ENCODE measurements around the gene PRSS56.
"Not testable (repeated sequence)": the region's sequence is repeated elsewhere in the genome, so short reads cannot be mapped to it uniquely, and the experiment has no call there.

PRSS56 gene

DNA sequence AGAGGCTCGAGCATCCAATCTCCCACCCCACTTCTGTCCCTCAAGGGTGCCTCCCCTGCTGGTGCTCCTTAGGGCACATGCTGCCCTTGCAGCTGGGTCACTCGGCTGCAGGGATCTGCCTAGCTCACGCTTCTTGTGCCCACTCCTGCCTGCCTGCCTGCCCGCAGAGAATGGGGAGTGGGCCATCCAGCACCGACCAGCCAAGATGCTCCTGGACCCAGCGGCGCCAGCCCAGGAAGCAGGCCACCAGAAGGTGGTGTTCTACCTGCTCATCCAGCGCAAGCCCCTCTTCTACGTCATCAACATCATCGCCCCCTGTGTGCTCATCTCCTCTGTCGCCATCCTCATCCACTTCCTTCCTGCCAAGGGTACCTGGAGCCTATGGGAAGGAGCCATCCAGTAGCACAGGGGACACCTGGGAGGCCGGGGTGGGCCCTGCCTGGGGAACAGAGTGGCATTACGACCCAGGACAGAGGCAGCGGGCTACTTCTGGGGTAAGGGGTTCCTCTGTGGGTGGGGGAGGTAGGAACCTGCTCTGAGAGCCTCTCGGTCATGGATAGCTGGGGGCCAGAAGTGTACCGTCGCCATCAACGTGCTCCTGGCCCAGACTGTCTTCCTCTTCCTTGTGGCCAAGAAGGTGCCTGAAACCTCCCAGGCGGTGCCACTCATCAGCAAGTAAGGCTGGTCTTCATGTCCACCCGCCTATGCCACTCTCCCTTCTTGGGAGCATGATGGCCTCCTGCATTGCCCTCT lies 22.7 kb downstream of the PRSS56 start:
- DNase-seq: no peak

DNA sequence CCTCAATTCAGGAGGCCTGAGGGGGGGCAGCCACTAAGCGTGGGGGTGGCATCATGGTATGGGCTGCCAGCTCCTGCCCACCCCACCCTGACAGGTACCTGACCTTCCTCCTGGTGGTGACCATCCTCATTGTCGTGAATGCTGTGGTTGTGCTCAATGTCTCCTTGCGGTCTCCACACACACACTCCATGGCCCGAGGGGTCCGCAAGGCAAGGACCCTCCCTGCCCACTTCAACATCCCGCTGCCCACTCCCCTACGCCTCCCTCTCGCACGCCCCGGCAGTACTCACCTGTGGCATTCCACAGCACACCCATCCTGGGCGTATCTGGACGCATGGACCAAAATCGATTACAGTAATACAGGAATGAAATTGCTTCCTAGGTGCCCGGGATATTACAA lies 23.3 kb downstream of the PRSS56 start:
- DNase-seq: no peak

DNA sequence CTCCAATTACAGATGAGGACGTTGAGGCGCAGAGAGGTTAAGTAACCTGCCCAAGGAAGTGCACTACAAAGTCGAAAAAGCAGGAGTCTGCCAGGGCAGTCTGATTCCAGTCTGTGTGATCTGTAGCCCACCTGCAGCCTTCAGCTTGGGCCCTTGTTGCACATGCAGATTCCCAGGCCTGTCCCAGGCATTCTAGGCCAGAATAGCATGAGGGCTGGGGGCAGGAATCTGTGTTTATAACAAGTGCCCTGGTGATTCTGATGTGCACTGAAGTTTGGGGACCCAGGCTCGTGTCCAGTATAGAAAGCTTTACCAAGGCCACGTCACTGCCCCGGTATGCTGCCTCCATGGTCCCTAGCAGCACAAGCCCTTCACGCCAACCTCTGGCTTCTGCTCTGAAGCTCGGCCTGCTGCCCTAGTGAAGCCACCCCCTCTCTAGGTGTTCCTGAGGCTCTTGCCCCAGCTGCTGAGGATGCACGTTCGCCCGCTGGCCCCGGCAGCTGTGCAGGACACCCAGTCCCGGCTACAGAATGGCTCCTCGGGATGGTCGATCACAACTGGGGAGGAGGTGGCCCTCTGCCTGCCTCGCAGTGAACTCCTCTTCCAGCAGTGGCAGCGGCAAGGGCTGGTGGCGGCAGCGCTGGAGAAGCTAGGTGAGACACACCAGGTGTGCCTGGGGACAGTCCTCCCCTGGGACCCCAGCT lies 23.9 kb downstream of the PRSS56 start:
- DNase-seq: no peak

DNA sequence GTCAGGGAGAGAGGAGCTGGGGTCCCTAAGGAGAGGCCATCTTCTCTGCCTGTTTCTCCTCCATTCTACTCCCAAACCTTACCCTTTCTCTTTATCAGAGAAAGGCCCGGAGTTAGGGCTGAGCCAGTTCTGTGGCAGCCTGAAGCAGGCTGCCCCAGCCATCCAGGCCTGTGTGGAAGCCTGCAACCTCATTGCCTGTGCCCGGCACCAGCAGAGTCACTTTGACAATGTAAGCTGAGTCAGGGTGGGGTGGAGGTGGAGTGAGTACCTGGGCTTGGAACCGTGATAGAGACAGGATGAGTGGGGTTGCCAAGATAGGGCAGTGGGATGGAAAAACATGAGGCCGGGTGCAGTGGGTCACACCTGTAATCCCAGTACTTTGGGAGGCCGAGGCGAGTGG lies 24.5 kb downstream of the PRSS56 start:
- DNase-seq: no peak

DNA sequence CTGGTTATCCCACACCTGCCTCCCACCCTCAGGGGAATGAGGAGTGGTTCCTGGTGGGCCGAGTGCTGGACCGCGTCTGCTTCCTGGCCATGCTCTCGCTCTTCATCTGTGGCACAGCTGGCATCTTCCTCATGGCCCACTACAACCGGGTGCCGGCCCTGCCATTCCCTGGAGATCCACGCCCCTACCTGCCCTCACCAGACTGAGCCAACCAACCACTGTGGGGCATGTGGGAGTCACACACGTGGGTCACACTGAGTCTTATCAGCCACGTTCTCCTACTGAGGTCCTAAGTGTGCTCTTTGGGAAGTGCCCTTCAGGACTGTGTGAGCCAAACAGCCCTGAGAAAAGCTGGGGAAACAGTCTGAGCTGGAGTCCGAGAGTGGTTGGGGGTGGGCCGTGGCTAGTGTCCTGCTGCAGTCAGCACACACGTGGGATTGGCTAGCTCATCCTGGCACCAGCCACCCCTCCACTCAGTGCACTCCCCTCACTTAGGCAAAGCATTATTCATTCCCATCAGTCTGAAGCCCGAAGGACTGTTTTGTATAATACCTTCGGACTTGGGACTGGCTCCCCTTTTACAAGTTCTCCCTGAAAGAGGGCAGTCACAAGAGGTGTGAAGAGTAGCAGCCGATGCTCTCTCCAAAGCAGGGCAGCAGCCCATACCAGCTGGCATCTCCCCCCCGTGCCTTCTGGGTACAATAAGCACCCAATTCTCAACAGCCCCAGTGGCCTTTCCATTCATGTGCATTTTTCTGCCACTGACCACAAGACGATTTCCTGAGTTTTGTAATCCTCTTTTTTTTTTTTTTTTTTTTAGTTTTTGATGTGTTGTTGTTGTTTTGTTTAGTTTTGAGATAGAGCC lies 25.6 kb downstream of the PRSS56 start:
- DNase-seq: no peak

DNA sequence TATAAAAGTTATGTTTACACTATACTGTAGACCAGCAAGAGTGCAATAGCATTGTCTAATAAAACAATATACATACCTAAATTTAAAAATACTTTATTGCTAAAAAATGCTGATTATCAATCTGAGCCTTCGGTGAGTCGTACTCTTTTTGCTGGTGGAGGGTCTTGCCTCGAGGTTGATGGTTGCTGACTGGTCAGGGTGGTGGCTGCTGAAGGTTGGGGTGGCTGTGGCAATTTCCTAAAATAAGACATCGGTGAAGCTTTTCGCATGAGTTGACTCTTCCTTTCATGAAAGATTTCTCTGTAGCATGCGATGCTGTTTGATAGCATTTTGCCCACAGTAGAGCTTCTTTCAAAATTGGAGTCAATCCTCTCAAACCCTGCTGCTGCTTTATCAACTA lies 27.8 kb downstream of the PRSS56 start:
- DNase-seq: no peak

DNA sequence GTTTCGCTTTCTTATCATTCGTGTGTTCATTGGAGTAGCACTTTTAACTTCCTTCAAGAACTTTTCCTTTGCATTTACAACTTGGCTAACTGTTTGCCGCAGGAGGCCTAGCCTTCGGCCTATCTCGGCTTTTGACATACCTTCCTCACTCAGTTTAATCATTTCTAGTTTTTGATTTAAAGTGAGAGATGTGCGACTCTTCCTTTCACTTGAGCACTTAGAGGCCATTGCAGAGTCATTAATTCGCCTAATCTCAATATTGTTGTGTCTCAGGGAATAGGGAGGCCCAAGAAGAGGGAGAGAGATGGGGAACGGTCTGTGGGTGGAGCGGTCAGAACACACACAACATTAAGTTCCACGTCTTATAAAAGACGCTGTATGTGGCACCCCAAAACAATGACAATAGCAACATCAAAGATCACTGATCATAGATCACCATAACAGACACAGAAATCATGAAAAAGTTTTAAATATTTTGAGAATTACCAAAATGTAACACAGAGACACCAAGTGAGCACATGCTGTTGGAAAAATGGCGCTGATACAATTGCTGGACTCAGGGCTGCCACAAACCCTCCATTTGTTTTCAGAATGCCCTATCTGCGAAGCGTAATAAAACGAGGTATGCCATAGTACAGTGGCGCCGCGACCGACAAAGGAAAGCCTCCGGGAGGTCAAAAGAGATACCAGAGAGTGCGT lies 29.6 kb downstream of the PRSS56 start:
- no peak for DNase-seq

DNA sequence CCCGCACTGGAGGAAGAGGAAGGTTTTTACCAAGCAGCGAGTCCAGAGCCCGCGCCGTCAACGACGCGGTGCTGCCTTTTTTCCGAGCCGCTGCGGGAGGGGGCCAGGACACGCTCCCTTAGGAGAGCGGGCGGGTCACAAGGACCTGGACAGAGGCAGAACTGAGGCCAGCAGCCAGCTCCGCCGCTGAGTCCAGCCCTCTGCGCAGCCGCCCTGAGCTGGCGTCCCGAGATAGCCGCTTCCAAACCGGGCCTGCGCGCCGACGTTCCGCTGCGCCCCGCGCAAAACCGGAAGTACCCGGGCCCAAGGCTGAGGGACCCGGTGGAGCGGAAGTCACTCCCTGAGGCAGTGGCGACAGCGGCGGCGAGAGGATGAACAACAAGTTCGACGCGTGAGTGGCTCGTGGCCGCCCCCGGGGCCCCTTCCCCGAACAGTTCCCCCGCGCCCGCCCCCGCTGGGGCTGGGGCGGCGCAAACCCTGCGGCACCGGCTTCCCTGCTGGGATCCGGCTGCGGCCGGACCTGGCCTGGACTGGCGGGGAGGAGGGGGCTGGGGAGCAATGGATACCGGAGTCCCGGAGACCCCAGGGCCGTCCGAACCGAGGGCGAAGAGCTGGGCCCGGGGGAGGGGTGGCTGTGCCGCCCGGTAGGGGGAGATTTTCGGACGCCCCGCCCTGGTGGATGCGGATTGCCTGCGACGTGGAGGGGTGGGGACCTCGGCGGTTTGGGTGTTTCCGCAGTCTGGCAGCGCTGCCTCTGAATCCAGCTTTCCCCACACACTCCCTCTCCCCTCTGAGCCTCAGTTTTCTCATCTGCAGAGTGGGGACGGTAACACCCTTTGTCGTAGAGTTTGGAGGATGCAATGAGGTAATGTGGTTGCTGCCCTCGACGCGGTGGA lies 30.4 kb downstream of the PRSS56 start, which contains the start of the genes EIF4E2 and TIGD1:
Gene EIF4E2, plus strand, starts transcription at position 336 of the 896 bp plus-strand sequence. Its CDS starts 36 bp downstream, at position 372.
Gene TIGD1, minus strand, starts transcription at position 204 of the 896 bp plus-strand sequence. CDS start 675 bp downstream, outside the sequence.
- DNase-seq: peak; percentile 97

DNA sequence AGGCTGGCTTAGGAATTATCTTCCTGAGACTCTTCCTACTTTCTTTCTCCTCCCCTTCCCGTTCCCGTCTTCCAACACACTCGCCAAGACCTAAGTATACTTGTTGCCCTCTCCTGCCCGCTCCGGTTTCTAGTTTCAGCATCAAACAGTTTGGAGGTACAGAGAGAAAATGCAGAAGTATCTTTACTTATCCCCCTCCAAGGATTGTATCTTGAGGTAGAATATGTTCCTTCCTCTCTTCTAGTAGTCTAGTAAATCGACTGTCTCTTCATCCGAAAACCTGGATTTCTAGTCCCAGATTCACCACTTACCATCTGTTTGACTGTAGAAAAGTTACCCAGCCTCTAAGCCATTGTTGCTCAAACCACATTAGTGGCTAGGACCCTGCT lies 31.1 kb downstream of the PRSS56 start:
- DNase-seq: no peak

DNA sequence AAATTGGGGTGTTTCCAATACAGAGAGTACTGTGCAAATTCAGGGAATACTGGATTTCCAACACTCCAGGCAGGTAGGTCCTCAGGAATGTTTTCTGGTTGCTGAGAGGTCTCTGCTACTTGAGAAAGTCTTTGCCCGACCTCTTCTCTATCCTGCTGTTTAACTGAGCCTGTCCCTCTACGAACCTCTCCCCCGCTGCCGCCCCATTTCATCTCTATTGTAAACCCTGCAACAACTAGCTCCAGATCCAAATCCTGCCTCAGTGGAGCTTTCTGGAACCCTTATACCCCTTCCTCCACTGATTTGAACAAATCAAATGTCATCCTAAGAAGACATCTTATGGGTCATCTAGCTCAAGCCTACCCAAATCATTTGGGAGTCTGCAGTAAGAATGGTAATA lies 31.6 kb downstream of the PRSS56 start:
- DNase-seq: no peak

DNA sequence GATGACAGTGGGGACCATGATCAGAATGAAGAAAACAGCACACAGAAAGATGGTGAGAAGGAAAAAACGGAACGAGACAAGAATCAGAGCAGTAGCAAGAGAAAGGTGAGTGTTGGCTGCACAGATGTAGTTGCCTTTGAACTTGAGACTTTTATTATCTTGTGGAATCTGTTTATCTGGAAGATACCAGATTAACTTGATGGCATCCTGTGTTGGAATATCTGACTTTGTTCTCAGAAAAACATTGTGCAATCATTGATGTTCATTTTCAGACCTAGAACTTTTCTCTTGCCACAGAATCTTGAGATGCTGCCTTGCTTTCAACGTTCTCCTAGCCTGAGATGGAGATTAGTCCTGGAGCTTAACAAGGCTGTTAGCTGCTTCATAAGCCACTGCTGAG lies 36.2 kb downstream of the PRSS56 start:
- no peak for DNase-seq

DNA sequence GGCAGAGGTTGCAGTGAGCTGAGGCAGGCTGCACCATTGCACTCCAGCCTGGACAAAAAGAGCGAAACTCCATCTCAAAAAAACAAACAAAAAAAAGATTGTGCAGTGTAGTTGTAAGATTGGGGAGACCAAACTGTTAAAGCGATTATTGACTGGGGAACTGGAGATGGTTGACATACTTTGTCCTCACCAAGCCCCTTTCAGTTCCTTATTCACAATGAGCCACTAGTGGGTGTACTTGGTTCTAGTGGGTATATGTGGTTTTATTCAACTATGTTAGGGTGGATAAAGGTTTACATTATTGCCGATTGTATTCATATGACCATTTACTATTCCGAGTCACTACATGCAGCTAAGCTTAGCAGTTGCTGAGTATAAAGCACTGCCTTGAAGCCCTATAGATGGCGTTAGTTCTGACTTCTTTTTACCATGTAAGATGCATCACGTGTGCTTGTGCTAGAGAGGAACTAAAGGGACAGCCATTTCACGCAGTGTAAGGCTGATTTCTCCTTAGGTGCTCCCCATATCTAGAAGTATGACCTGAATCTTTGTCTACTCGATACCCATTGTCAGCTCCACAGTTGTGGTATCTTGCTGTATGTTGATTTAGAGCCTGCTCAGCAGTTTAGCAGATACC lies 42.4 kb downstream of the PRSS56 start:
- no peak for DNase-seq

DNA sequence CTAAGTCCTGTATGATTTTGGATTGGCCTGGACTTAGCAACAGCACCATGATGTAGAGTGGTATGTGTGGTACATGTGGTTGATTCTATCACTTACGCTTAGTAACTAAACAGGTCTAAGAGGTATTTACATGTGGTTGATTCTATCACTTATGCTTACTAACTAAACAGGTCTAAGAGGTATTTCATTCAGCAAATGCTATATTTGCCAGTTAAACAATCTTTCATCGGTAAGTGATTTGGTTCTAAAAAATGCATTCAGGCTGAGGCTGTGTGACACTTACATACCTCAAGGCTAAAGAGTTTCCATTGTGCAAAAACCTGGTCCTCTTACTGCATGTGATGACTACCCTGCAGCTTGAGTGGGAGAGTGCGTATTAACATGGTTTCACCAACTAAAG lies 43.4 kb downstream of the PRSS56 start:
- DNase-seq: no peak

DNA sequence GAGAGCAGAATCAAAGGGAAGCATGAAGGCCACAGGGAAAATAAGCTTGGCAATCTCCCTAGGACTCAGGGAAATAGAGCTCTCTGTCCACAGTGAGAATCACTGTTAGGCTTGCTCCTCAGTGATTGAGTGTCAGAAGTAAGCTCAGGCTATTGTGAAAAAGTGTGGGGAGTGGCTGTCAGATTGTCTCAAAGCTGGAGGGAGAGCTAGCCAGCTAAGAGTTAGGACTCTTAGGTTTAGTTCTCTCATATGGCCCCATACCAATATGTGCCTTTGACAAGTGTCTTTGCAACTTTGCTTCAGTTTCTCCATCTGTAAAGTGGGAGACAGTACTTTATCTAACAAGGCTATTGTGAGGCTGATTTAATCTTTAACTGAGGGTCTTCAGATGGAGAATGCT lies 47.5 kb downstream of the PRSS56 start:
- no peak for DNase-seq

DNA sequence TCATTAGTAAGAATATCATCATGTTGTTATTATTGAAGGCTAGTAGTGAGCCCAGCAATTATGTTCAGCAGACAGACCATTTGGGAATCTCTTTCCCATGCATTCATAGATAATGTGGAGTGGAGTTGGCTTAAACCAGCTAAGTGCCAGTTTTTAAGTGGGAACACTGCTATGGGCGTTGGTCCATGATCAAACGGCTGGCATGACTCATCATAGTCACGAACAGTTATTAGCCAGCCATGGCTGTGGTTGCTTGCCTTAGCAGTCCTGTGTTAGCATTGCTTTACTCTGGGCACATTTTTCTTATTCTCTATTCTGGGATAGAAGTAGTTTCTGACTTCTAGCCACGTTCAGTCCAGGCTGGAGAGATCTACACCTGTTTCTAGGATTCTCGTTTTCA lies 48.0 kb downstream of the PRSS56 start:
- no peak for DNase-seq

DNA sequence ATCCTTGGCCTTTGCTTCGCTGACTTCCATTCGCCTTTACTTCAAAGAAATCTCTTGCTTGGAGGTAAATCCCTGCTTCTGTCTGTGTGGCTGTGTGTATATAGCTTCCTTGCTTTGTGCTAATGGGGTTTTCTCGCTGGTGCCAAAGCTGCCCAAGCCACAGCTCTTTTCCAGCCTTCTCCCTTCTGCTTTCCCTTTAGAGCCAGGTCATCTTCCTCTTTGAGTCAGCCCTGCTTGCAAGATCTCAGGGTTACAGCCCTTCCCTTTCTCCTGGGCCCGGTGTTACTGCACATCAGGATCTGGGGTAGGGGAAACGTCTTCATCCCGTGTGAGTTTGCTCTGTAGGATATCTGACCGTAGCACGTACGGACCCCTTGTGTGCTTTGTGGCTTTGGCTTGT lies 49.4 kb downstream of the PRSS56 start:
- no peak for DNase-seq

DNA sequence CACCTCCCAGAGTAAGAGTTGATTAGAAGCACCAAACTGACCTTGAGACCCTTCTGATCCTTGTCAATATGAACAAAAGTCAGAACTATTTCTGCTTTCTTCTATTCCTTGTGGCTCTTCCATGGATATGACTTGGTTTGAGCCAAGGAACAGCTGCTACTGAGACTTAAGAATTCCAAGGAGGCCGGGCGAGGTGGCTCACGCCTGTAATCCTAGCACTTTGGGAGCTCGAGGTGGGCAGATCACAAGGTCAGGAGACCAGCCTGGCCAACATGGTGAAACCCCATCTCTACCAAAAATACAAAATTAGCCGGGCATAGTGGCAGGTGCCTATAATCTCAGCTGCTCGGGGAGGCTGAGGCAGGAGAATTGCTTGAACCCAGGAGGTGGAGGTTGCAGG lies 50.3 kb downstream of the PRSS56 start:
- DNase-seq: not testable (repeated sequence)

DNA sequence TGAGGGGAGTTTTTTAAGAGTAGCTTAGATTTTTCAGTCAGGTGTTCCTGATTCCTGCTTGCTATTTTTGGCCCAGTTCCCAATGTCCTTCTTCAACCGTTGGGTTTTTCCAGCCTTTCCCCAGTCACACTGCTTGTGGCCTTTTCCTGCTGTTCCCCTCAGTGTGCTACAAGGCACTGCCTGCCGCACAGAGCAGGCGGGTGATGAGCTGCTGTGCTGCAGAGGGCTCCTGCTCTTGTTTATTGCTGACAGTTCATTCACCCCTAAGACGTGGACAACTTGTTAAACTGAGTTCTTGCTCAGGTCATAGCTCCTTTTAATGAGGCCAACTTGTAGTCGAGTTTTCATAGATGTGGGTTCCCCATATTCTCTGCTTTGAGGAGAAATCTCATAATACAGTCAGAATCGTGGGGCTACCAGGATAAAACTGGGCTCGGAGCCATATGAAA lies 50.9 kb downstream of the PRSS56 start:
- no peak for DNase-seq

DNA sequence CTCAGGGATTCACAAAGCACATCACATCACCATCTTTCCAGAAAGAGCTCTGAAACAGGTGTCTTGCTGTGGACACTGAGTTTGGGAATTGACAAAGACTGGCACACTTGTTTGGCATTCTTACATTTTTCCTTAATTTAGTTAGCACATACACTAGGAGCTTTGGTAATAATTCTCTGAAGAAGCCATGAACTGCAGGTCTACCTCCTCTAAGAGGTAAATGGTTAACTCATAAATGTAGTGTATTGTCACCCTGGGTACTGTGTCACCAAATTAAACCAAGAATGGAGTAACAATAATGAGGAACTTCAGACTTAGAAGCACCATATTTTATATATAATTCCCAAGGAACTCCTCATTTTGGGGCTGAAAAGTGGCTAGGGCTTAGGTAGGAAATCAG lies 52.9 kb downstream of the PRSS56 start:
- no peak for DNase-seq

DNA sequence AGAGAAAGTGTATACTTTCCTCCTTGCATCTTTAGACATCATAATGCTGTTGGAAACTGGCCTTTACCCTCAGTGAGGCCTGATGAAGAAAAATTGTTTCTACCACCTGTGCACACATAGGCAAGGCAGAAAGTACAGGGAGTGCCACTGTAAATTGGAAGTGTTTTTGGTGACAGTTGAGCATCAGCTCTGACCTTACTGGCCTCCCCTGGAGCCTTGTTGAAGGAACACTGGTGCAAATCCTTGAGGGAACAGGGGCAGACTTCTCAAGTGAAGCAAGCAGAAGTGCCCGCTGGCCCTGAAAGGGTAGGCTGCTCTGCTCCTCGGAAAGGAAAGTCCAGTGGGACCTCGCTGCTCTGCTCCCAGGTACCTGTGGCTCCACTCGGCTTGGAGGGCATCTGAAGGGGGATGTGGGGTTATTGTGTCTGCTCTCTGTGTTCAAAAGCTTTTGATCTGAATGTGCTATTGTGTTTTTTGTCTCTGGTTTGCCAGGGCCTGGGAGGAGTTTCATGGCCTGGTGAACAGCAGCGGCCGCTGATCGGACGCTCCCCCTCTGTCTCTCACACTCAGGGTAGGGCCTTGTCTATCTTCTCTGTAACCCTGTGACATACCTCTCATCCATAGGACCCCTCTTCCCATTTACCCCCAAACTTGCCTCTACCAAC lies 53.7 kb downstream of the PRSS56 start:
- DNase-seq: no peak

Data from right forelimb (tissue), 1 donor.